HepG2 (cell line): ENCODE results near the gene CEBPB. TPM values are rescaled to one million over a fixed set of nuclear protein-coding genes. Genes with fewer than 3 reads are reported as not detected.

ENCODE experiments used
- ATRX ChIP-seq: sonication (generic); formaldehyde crosslinking; IDR thresholded peaks from 2 replicates; pipeline ENCODE4 v1.4.0; 2020; ENCODE audit warnings: missing genetic modification reagents, borderline replicate concordance
- DDIT3 ChIP-seq: sonication (generic); formaldehyde crosslinking; IDR thresholded peaks from 2 replicates; pipeline ENCODE4 v1.4.0; 2020; ENCODE audit warnings: mild to moderate bottlenecking, missing genetic modification reagents
- FOXP4 ChIP-seq: sonication (generic); formaldehyde crosslinking; IDR thresholded peaks from 2 replicates; pipeline ENCODE4 v1.4.0; 2020; ENCODE audit warnings: missing genetic modification reagents
- HCFC1 ChIP-seq: fragments of 150-350 bp; IDR thresholded peaks from 2 replicates; pipeline ENCODE4 v1.6.1; 2014; ENCODE audit warnings: low read depth, low read length
- MYPOP ChIP-seq: sonication (generic); formaldehyde crosslinking; IDR thresholded peaks from 2 replicates; pipeline ENCODE4 v1.8.1; 2023; ENCODE audit warnings: mild to moderate bottlenecking, moderate library complexity, missing genetic modification reagents
- PLRG1 ChIP-seq: fragments of 450-650 bp; conservative IDR thresholded peaks from 2 replicates; pipeline ENCODE4 v1.6.1; 2016
- REXO4 ChIP-seq: sonication (generic); formaldehyde crosslinking; IDR thresholded peaks from 2 replicates; pipeline ENCODE4 v1.8.0; 2022; ENCODE audit warnings: missing genetic modification reagents, mild to moderate bottlenecking, borderline replicate concordance
- SIX4 ChIP-seq: sonication (generic); formaldehyde crosslinking; IDR thresholded peaks from 2 replicates; pipeline ENCODE4 v1.4.0; 2020; ENCODE audit warnings: missing genetic modification reagents
- SP4 ChIP-seq: sonication (generic); formaldehyde crosslinking; IDR thresholded peaks from 2 replicates; pipeline ENCODE4 v1.8.1; 2023; ENCODE audit warnings: mild to moderate bottlenecking, missing genetic modification reagents
- SUZ12 ChIP-seq: fragments of 150-350 bp; IDR thresholded peaks from 2 replicates; pipeline ENCODE4 v1.6.1; 2014; ENCODE audit warnings: low read depth, low read length
- TFE3 ChIP-seq: IDR thresholded peaks from 2 replicates; pipeline ENCODE4 v1.6.1; 2016
- ZBTB38 ChIP-seq: sonication (generic); formaldehyde crosslinking; IDR thresholded peaks from 2 replicates; pipeline ENCODE4 v1.5.1; 2020; ENCODE audit warnings: mild to moderate bottlenecking, missing genetic modification reagents
- ZNF543 ChIP-seq: sonication (generic); formaldehyde crosslinking; IDR thresholded peaks from 2 replicates; pipeline ENCODE4 v1.4.0; 2020; ENCODE audit warnings: mild to moderate bottlenecking, missing genetic modification reagents
- ZNF556 ChIP-seq: sonication (generic); formaldehyde crosslinking; IDR thresholded peaks from 2 replicates; pipeline ENCODE4 v1.4.0; 2020; ENCODE audit warnings: mild to moderate bottlenecking, missing genetic modification reagents, borderline replicate concordance
- ZNF644 ChIP-seq: IDR thresholded peaks from 2 replicates; pipeline ENCODE4 v1.6.1; 2016; ENCODE audit warnings: low read depth
- ZNF672 ChIP-seq: sonication (generic); formaldehyde crosslinking; IDR thresholded peaks from 2 replicates; pipeline ENCODE4 v1.8.1; 2022; ENCODE audit warnings: missing genetic modification reagents
- ZNF740 ChIP-seq: sonication (generic); formaldehyde crosslinking; IDR thresholded peaks from 2 replicates; pipeline ENCODE4 v1.4.0; 2020; ENCODE audit warnings: missing genetic modification reagents
- polyA plus RNA-seq, 8 experiments: library from polyadenylated mRNA; depleted of rRNA in 3 of 8; stranded (reverse) in 7 of 8; unstranded in 1 of 8; fragments of >200 nt; fragmentation: Illumina TruSeq in 4 of 8; extraction: Trizol in 4 of 8; gene quantifications; 2 replicates each; pipeline versions ENCODE4 v1.2.1 to v1.2.3, GENCODE V29; 2011 to 2016; ENCODE audit warnings: low read depth in 4 of 8, missing spikeins in 1 of 8, mixed read lengths in 1 of 8; ENCODE audit not compliant: insufficient read depth in 1 of 8
- total RNA-seq, 5 experiments: library from RNA; depleted of rRNA; stranded (reverse); fragments of >200 nt; fragmentation: Illumina TruSeq; extraction: Trizol; gene quantifications; 2 replicates each; pipeline ENCODE4 v1.2.3, GENCODE V29; 2016; ENCODE audit warnings: low read depth in 1 of 5
- TF ChIP-seq, protein P1 (sequence below): IDR thresholded peaks from 2 replicates; pipeline ENCODE4 v1.6.1; 2016; ENCODE audit warnings: missing compliant biosample characterization, missing genetic modification reagents, borderline replicate concordance
- TF ChIP-seq, protein P2 (sequence below): sonication (generic); formaldehyde crosslinking; IDR thresholded peaks from 2 replicates; pipeline ENCODE4 v1.8.1; 2022; ENCODE audit warnings: mild to moderate bottlenecking, missing genetic modification reagents
- TF ChIP-seq, protein P3 (sequence below): sonication (generic); formaldehyde crosslinking; IDR thresholded peaks from 2 replicates; pipeline ENCODE4 v1.4.0; 2020; ENCODE audit warnings: missing genetic modification reagents; ENCODE audit errors: not compliant biosample characterization

The CEBPB gene
- total and polyA plus RNA-seq, 2 of the 13 experiments (the other 11 are each of a cell fraction or from before 2014, with no cell fraction given): 18.5 to 28.2 TPM

DNA sequence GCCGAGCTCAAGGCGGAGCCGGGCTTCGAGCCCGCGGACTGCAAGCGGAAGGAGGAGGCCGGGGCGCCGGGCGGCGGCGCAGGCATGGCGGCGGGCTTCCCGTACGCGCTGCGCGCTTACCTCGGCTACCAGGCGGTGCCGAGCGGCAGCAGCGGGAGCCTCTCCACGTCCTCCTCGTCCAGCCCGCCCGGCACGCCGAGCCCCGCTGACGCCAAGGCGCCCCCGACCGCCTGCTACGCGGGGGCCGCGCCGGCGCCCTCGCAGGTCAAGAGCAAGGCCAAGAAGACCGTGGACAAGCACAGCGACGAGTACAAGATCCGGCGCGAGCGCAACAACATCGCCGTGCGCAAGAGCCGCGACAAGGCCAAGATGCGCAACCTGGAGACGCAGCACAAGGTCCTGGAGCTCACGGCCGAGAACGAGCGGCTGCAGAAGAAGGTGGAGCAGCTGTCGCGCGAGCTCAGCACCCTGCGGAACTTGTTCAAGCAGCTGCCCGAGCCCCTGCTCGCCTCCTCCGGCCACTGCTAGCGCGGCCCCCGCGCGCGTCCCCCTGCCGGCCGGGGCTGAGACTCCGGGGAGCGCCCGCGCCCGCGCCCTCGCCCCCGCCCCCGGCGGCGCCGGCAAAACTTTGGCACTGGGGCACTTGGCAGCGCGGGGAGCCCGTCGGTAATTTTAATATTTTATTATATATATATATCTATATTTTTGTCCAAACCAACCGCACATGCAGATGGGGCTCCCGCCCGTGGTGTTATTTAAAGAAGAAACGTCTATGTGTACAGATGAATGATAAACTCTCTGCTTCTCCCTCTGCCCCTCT is 1.1 kb downstream of the CEBPB start (continued):
- TF ChIP-seq, protein P1, sequence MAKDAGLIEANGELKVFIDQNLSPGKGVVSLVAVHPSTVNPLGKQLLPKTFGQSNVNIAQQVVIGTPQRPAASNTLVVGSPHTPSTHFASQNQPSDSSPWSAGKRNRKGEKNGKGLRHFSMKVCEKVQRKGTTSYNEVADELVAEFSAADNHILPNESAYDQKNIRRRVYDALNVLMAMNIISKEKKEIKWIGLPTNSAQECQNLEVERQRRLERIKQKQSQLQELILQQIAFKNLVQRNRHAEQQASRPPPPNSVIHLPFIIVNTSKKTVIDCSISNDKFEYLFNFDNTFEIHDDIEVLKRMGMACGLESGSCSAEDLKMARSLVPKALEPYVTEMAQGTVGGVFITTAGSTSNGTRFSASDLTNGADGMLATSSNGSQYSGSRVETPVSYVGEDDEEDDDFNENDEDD (CRISPR knock-in tag): no peak
- TF ChIP-seq, protein P2, sequence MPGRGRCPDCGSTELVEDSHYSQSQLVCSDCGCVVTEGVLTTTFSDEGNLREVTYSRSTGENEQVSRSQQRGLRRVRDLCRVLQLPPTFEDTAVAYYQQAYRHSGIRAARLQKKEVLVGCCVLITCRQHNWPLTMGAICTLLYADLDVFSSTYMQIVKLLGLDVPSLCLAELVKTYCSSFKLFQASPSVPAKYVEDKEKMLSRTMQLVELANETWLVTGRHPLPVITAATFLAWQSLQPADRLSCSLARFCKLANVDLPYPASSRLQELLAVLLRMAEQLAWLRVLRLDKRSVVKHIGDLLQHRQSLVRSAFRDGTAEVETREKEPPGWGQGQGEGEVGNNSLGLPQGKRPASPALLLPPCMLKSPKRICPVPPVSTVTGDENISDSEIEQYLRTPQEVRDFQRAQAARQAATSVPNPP: peak; percentile 52; the same call in 1 of the 2 replicates
- TF ChIP-seq ATRX (CRISPR knock-in tag) (0 out of 2 replicates have a peak, but pooled peaks have one; percentile 43), ZNF740 (CRISPR knock-in tag) (no peak), MYPOP (peak; percentile 93; the same call in 1 of the 2 replicates), ZNF672 (0 out of 2 replicates have a peak, but pooled peaks have one; percentile 55), FOXP4 (CRISPR knock-in tag) (peak; percentile 14; the same call in 1 of the 2 replicates), SUZ12 (no peak), ZNF556 (no peak), TFE3 (CRISPR knock-in tag) (no peak), SIX4 (CRISPR knock-in tag) (0 out of 2 replicates have a peak, but pooled peaks have one; percentile 28), REXO4 (CRISPR knock-in tag) (no peak; the same call in none of the 2 replicates), ZNF543 (CRISPR knock-in tag) (no peak), ZNF644 (no peak), SP4 (CRISPR knock-in tag) (peak; percentile 54), PLRG1 (no peak), ZBTB38 (CRISPR knock-in tag) (peak; percentile 57), HCFC1 (no peak), DDIT3 (no peak)
- TF ChIP-seq, protein P3, sequence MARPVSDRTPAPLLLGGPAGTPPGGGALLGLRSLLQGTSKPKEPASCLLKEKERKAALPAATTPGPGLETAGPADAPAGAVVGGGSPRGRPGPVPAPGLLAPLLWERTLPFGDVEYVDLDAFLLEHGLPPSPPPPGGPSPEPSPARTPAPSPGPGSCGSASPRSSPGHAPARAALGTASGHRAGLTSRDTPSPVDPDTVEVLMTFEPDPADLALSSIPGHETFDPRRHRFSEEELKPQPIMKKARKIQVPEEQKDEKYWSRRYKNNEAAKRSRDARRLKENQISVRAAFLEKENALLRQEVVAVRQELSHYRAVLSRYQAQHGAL: peak; percentile 29
